OCI-LY7 (cell line): ENCODE data around the gene LCN6. TPM values are rescaled to one million over a fixed set of nuclear protein-coding genes. Genes with fewer than 3 reads are reported as not detected.
A peak's percentile ranks its signal among the peaks of the same experiment; 100 is the strongest.

ENCODE experiments used
- BruUV-seq: library from RNA; stranded (reverse); fragments of 400-500 nt; replicated peaks from 2 replicates; lab custom pipeline; 2021; lab: Mats Ljungman, UMichigan
- CTCF ChIA-PET: fragments of 300-600 bp; sonication (Branson Sonifier 250); formaldehyde crosslinking; loops from one replicate; lab custom pipeline; 2022; ENCODE audit warnings: antibody characterized with exemption; ENCODE audit not compliant: unreplicated experiment; lab: Charles Lee
- POLR2A ChIA-PET: fragments of 300-600 bp; sonication (Branson Sonifier 250); formaldehyde crosslinking; loops from one replicate; lab custom pipeline; 2022; ENCODE audit warnings: antibody characterized with exemption; lab: Charles Lee
- DNase-seq: peaks from one replicate; pipeline ENCODE4 v3.0.0-alpha.2; 2015; ENCODE audit warnings: low spot score
- H2AFZ ChIP-seq: fragments of 200-600 bp; sonication (generic), shearing (Covaris generic); 2 replicates; pipeline ENCODE4 v1.6.1; 2014; ENCODE audit warnings: mild to moderate bottlenecking, antibody characterized with exemption, low read length, moderate library complexity
- H3K27ac ChIP-seq: fragments of 200-600 bp; sonication (generic); 2 replicates; pipeline ENCODE4 v1.5.1; 2014; ENCODE audit warnings: mixed run types, low read depth, mild to moderate bottlenecking, moderate library complexity, low read length, inconsistent platforms; ENCODE audit not compliant: poor library complexity, severe bottlenecking
- H3K36me3 ChIP-seq: fragments of 200-600 bp; sonication (generic); 2 replicates; pipeline ENCODE4 v1.6.1; 2014; ENCODE audit warnings: mild to moderate bottlenecking, antibody characterized with exemption, low read length, moderate library complexity, mixed read lengths; ENCODE audit not compliant: insufficient read depth
- H3K4me1 ChIP-seq: fragments of 200-600 bp; sonication (generic); 2 replicates; pipeline ENCODE4 v1.5.1; 2014; ENCODE audit warnings: mild to moderate bottlenecking, low read length; ENCODE audit not compliant: insufficient read depth, poor library complexity, severe bottlenecking
- H3K4me2 ChIP-seq: fragments of 200-600 bp; sonication (generic); 2 replicates; pipeline ENCODE4 v1.6.1; 2014; ENCODE audit warnings: mild to moderate bottlenecking, low read length
- H3K4me3 ChIP-seq: fragments of 200-600 bp; sonication (generic); 2 replicates; pipeline ENCODE4 v1.5.1; 2014; ENCODE audit warnings: mild to moderate bottlenecking, low read depth, low read length; ENCODE audit not compliant: poor library complexity, severe bottlenecking
- H3K79me2 ChIP-seq: fragments of 200-600 bp; sonication (generic); 2 replicates; pipeline ENCODE4 v1.6.1; 2016; ENCODE audit warnings: low read depth, mild to moderate bottlenecking, low read length, moderate library complexity, mixed read lengths; ENCODE audit not compliant: insufficient read depth
- H3K9me2 ChIP-seq: fragments of 200-600 bp; sonication (generic); 2 replicates; pipeline ENCODE4 v1.6.1; 2016; ENCODE audit warnings: mild to moderate bottlenecking, low read length, mixed read lengths; ENCODE audit not compliant: insufficient read depth
- H3K9me3 ChIP-seq: fragments of 200-600 bp; sonication (generic); 2 replicates; pipeline ENCODE4 v1.6.1; 2014; ENCODE audit warnings: mild to moderate bottlenecking, mixed run types, low read length, mixed read lengths
- H4K20me1 ChIP-seq: fragments of 200-600 bp; sonication (generic); 2 replicates; pipeline ENCODE4 v1.6.1; 2014; ENCODE audit warnings: mild to moderate bottlenecking, antibody characterized with exemption, low read length, moderate library complexity, mixed read lengths; ENCODE audit not compliant: insufficient read depth
- CTCF ChIP-seq: fragments of 200-600 bp; sonication (generic); conservative IDR thresholded peaks from 2 replicates; pipeline ENCODE4 v1.5.1; 2014; ENCODE audit warnings: mild to moderate bottlenecking, antibody characterized with exemption, low read length, moderate library complexity, mixed read lengths
- EZH2phosphoT487 ChIP-seq: fragments of 200-600 bp; sonication (generic); IDR thresholded peaks from 2 replicates; pipeline ENCODE4 v1.6.1; 2018; ENCODE audit warnings: low read depth, borderline replicate concordance, mild to moderate bottlenecking, mixed run types, antibody characterized with exemption, low read length, moderate library complexity, mixed read lengths
- intact Hi-C: fragments of 100-400 bp; cut with micrococcal nuclease; formaldehyde crosslinking; loops from one replicate; pipeline ENCODE4 v1.10.0; 2022; ENCODE audit not compliant: unreplicated experiment
- total RNA-seq, 2 experiments: library from RNA; depleted of rRNA in 1 of 2; stranded (reverse); fragments of >200 nt in 1 of 2; shearing (Covaris generic) in 1 of 2; gene quantifications; 2 replicates each; pipeline ENCODE4 v1.2.3, GENCODE V29; 2014 to 2022

The LCN6 gene
- total RNA-seq, 2 experiments from 2014 or later, result not detected

GRCh38 chr9:136728080-136728547, 20.2 kb downstream of the LCN6 start:
- CTCF ChIA-PET, result no interaction called here
- H4K20me1 ChIP-seq, result peaks cover 27% of the 10 kb centered on the region

GRCh38 chr9:136726631-136727191, 21.6 kb downstream of the LCN6 start:
- no peak overlapping the region for H2AFZ ChIP-seq
- ChIA-PET CTCF (interaction anchor here (0.5 kb wide), 1 partner anchor 307 kb away, joined by 6 read pairs; no protein-coding TSS in a partner anchor), POLR2A (interaction anchor here (0.7 to 1.0 kb wide), 3 partner anchors 11 to 159 kb away, joined by 3 to 4 read pairs (median 3); partner anchors contain the start of gene TRAF2)
- peak; percentile 87 for DNase-seq
- no TSS peak for BruUV-seq
- peaks cover 60% of the 10 kb centered on the region for H3K36me3 ChIP-seq
- H3K79me2 ChIP-seq, result peaks cover 41% of the 10 kb centered on the region
- intact Hi-C loops, result no loop called here
- H3K27ac ChIP-seq, result peak overlapping the region; percentile 78
- H3K4me3 ChIP-seq, result peak overlapping the region; percentile 100
- TF ChIP-seq EZH2phosphoT487 (no peak), CTCF (peak; percentile 85)
- peak overlapping the region; percentile 93 for H3K4me2 ChIP-seq
- peaks cover 32% of the 10 kb centered on the region for H3K4me1 ChIP-seq
- H3K9me3 ChIP-seq, result no peaks in the 10 kb centered on the region
- H4K20me1 ChIP-seq, result peaks cover 27% of the 10 kb centered on the region
- no peaks in the 10 kb centered on the region for H3K9me2 ChIP-seq

More at GRCh38 chr9:136728080-136728547, 20.2 kb downstream of the LCN6 start:
- Histone ChIP-seq H3K9me3 (no peaks in the 10 kb centered on the region), H3K9me2 (no peaks in the 10 kb centered on the region), H3K79me2 (peaks cover 41% of the 10 kb centered on the region), H3K36me3 (peaks cover 48% of the 10 kb centered on the region), H3K27ac (peak overlapping the region; percentile 78), H2AFZ (peak overlapping the region; percentile 60), H3K4me3 (peak overlapping the region; percentile 100), H3K4me1 (peaks cover 32% of the 10 kb centered on the region), H3K4me2 (peak overlapping the region; percentile 93)
- intact Hi-C loops, result no loop called here
- TF ChIP-seq CTCF (peak; percentile 79), EZH2phosphoT487 (no peak)
- BruUV-seq, result no TSS peak
- peak; percentile 91 for DNase-seq
- POLR2A ChIA-PET, result no interaction called here

- no TSS peak for BruUV-seq
- H3K79me2 ChIP-seq, result peaks cover 41% of the 10 kb centered on the region
- H3K36me3 ChIP-seq, result peaks cover 62% of the 10 kb centered on the region
- H3K4me2 ChIP-seq, result peak overlapping the region; percentile 93
- no peaks in the 10 kb centered on the region for H3K9me2 ChIP-seq
- no peak for DNase-seq
- intact Hi-C loops, result no loop called here
- peaks cover 27% of the 10 kb centered on the region for H4K20me1 ChIP-seq
- peaks cover 32% of the 10 kb centered on the region for H3K4me1 ChIP-seq
- H3K27ac ChIP-seq, result peak overlapping the region; percentile 78
- TF ChIP-seq EZH2phosphoT487 (no peak), CTCF (no peak)
- H3K4me3 ChIP-seq, result peak overlapping the region; percentile 100
- ChIA-PET POLR2A (interaction anchor here (0.5 kb wide), 1 partner anchor 49 kb away, joined by 3 read pairs; no protein-coding TSS in a partner anchor), CTCF (no interaction called here)
- no peaks in the 10 kb centered on the region for H3K9me3 ChIP-seq
- H2AFZ ChIP-seq, result no peak overlapping the region
Observed at GRCh38 chr9:136726118-136726517, 22.2 kb downstream of the LCN6 start.
